ENCODE data around the gene NEURL1B. TPM values are rescaled to one million over a fixed set of nuclear protein-coding genes. Genes with fewer than 3 reads are reported as not detected.

NEURL1B gene
- total RNA-seq, 1 experiment from 2014 or later: 0.75 TPM

GRCh38 chr5:172630482-172630881 is 10.6 kb upstream of the NEURL1B start:
- no peak for DNase-seq (ENCODE audit: low spot score)
- in situ Hi-C loops (cut with HindIII; ENCODE audit: low sequenced_read_pairs): no loop called here

- no peak for DNase-seq (ENCODE audit: low spot score)
Measured at GRCh38 chr5:172630986-172631385, 10.1 kb upstream of the NEURL1B start.

GRCh38 chr5:172632346-172633092 is 8.5 kb upstream of the NEURL1B start:
- DNase-seq (ENCODE audit: low spot score): no peak
- in situ Hi-C loops (cut with HindIII; ENCODE audit: low sequenced_read_pairs): no loop called here

More at GRCh38 chr5:172630986-172631385, 10.1 kb upstream of the NEURL1B start:
- in situ Hi-C loops (cut with HindIII; ENCODE audit: low sequenced_read_pairs): no loop called here

- DNase-seq (ENCODE audit: low spot score): no peak
- in situ Hi-C loops (cut with HindIII; ENCODE audit: low sequenced_read_pairs): no loop called here
Measured at GRCh38 chr5:172633403-172633970, 7.6 kb upstream of the NEURL1B start.

- in situ Hi-C loops (cut with HindIII; ENCODE audit: low sequenced_read_pairs): no loop called here
- DNase-seq (ENCODE audit: low spot score): no peak
Measured at GRCh38 chr5:172634106-172634899, 6.8 kb upstream of the NEURL1B start.

- DNase-seq (ENCODE audit: low spot score): no peak
- in situ Hi-C loops (cut with HindIII; ENCODE audit: low sequenced_read_pairs): no loop called here
Measured at GRCh38 chr5:172635038-172635437, 6.0 kb upstream of the NEURL1B start.

GRCh38 chr5:172636279-172637050 is 4.6 kb upstream of the NEURL1B start:
- in situ Hi-C loops (cut with HindIII; ENCODE audit: low sequenced_read_pairs): no loop called here
- no peak for DNase-seq (ENCODE audit: low spot score)

- in situ Hi-C loops (cut with HindIII; ENCODE audit: low sequenced_read_pairs): no loop called here
- DNase-seq (ENCODE audit: low spot score): no peak
Measured at GRCh38 chr5:172637110-172637580, 3.9 kb upstream of the NEURL1B start.

- in situ Hi-C loops (cut with HindIII; ENCODE audit: low sequenced_read_pairs): no loop called here
- no peak for DNase-seq (ENCODE audit: low spot score)
Measured at GRCh38 chr5:172637740-172638139, 3.3 kb upstream of the NEURL1B start.

- no peak for DNase-seq (ENCODE audit: low spot score)
Measured at GRCh38 chr5:172638209-172638768, 2.8 kb upstream of the NEURL1B start.

GRCh38 chr5:172640139-172640538 is 924 bp upstream of the NEURL1B start:
- in situ Hi-C loops (cut with HindIII; ENCODE audit: low sequenced_read_pairs): no loop called here
- no peak for DNase-seq (ENCODE audit: low spot score)

More at GRCh38 chr5:172638209-172638768, 2.8 kb upstream of the NEURL1B start:
- in situ Hi-C loops (cut with HindIII; ENCODE audit: low sequenced_read_pairs): no loop called here

- in situ Hi-C loops (cut with HindIII; ENCODE audit: low sequenced_read_pairs): no loop called here
- DNase-seq (ENCODE audit: low spot score): no peak
Measured at GRCh38 chr5:172641359-172642050, 442 bp downstream of the NEURL1B start.

GRCh38 chr5:172642051-172642409 is 967 bp downstream of the NEURL1B start:
- in situ Hi-C loops (cut with HindIII; ENCODE audit: low sequenced_read_pairs): no loop called here

GRCh38 chr5:172642486-172642885 is 1.4 kb downstream of the NEURL1B start:
- in situ Hi-C loops (cut with HindIII; ENCODE audit: low sequenced_read_pairs): no loop called here
- DNase-seq (ENCODE audit: low spot score): peak; percentile 16

More at GRCh38 chr5:172642051-172642409, 967 bp downstream of the NEURL1B start:
- no peak for DNase-seq (ENCODE audit: low spot score)

GRCh38 chr5:172642926-172643871 is 2.1 kb downstream of the NEURL1B start:
- in situ Hi-C loops (cut with HindIII; ENCODE audit: low sequenced_read_pairs): no loop called here

GRCh38 chr5:172644266-172644665 is 3.2 kb downstream of the NEURL1B start:
- in situ Hi-C loops (cut with HindIII; ENCODE audit: low sequenced_read_pairs): no loop called here

More at GRCh38 chr5:172642926-172643871, 2.1 kb downstream of the NEURL1B start:
- DNase-seq (ENCODE audit: low spot score): peak; percentile 66

GRCh38 chr5:172644711-172645110 is 3.6 kb downstream of the NEURL1B start:
- no peak for DNase-seq (ENCODE audit: low spot score)
- in situ Hi-C loops (cut with HindIII; ENCODE audit: low sequenced_read_pairs): no loop called here

More at GRCh38 chr5:172644266-172644665, 3.2 kb downstream of the NEURL1B start:
- no peak for DNase-seq (ENCODE audit: low spot score)
